ENCODE measurements around the gene ADAM22.

GRCh38 chr7:87944547-87944946 lies 10.5 kb downstream of the ADAM22 start:
- TF ChIP-seq EZH2phosphoT487 (IDR thresholded peaks at IDR 0.05; ENCODE audit: insufficient read depth, low read depth) (no peak), EZH2 (IDR thresholded peaks at IDR 0.05; ENCODE audit: insufficient read depth, poor library complexity, severe bottlenecking) (no peak)

All from GM23248 (cell line).